ENCODE measurements around the gene GPR45. TPM values are rescaled to one million over a fixed set of nuclear protein-coding genes. Genes with fewer than 3 reads are reported as not detected.
"Not testable (repeated sequence)": the region's sequence is repeated elsewhere in the genome, so short reads cannot be mapped to it uniquely, and the experiment has no call there.

The GPR45 gene
- total RNA-seq, 4 donors from 2014 or later = not detected

DNA sequence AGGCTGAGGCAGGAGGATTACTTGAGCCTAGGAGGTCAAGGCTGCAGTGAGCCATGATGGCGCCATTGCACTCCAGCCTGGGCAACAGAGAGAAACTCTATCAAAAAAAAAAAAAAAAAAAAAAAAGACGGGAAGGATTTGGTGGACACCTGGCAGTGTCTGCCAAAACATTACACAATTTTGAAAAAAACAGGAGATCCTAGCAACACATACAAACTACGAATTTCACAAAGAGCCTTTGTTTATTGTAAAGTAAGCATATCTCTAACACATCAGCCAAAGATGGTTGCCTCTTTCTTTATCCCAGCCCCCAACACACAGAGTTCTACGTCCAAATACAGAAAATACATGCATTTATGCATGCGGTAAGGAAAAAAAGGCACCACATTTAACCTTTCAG lies 7.6 kb downstream of the GPR45 start:
- no peaks in the 10 kb centered on the region for H3K9me3 ChIP-seq
- TF ChIP-seq POLR2A (IDR thresholded peaks at IDR 0.05) (no peak), CTCF (IDR thresholded peaks at IDR 0.05) (no peak)
- H3K27me3 ChIP-seq = no peaks in the 10 kb centered on the region
- H3K27ac ChIP-seq = no peak overlapping the region
- DNase-seq = no peak
- no peak overlapping the region for H3K4me3 ChIP-seq
- H3K4me1 ChIP-seq = no peaks in the 10 kb centered on the region
- no peaks in the 10 kb centered on the region for H3K36me3 ChIP-seq

- Histone ChIP-seq H3K4me1 (no peaks in the 10 kb centered on the region), H3K27ac (no peak overlapping the region), H3K9me3 (no peaks in the 10 kb centered on the region), H3K36me3 (no peaks in the 10 kb centered on the region), H3K27me3 (no peaks in the 10 kb centered on the region), H3K4me3 (no peak overlapping the region)
- TF ChIP-seq CTCF (IDR thresholded peaks at IDR 0.05) (no peak), POLR2A (IDR thresholded peaks at IDR 0.05) (no peak)
- DNase-seq = no peak
Measured at GRCh38 chr2:105249891-105250290, 8.3 kb downstream of the GPR45 start.

DNA sequence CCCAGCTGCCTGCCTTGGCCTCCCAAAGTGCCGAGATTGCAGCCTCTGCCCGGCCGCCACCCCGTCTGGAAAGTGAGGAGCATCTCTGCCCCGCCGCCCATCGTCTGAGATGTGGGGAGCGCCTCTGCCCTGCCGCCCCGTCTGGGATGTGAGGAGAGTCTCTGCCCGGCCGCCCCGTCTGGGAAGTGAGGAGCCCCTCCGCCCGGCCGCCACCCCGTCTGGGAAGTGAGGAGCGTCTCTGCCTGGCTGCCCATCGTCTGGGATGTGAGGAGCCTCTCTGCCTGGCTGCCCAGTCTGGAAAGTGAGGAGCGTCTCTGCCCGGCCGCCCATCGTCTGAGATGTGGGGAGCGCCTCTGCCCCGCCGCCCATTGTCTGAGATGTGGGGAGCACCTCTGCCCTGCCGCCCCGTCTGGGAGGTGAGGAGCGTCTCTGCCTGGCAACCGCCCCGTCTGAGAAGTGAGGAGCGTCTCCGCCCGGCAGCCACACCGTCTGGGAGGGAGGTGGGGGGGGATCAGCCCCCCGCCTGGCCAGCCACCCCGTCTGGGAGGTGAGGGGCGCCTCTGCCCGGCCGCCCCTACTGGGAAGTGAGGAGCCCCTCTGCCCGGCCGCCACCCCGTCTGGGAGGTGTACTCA lies 9.6 kb downstream of the GPR45 start:
- not testable (repeated sequence) for DNase-seq, H3K36me3 ChIP-seq, H3K27me3 ChIP-seq, H3K4me3 ChIP-seq, H3K9me3 ChIP-seq, H3K4me1 ChIP-seq, H3K27ac ChIP-seq

- Histone ChIP-seq H3K4me1 (no peaks in the 10 kb centered on the region), H3K36me3 (no peaks in the 10 kb centered on the region), H3K27ac (no peak overlapping the region), H3K4me3 (no peak overlapping the region), H3K9me3 (no peaks in the 10 kb centered on the region), H3K27me3 (no peaks in the 10 kb centered on the region)
- no peak for TF ChIP-seq POLR2A (IDR thresholded peaks at IDR 0.05)
- no peak for TF ChIP-seq CTCF (IDR thresholded peaks at IDR 0.05)
- DNase-seq = no peak
Measured at GRCh38 chr2:105252271-105252670, 10.7 kb downstream of the GPR45 start.

GRCh38 chr2:105254531-105255210 lies 13.1 kb downstream of the GPR45 start:
- no peak overlapping the region for H3K27ac ChIP-seq
- H3K36me3 ChIP-seq = no peaks in the 10 kb centered on the region
- H3K4me3 ChIP-seq = no peak overlapping the region
- H3K4me1 ChIP-seq = no peaks in the 10 kb centered on the region
- no peaks in the 10 kb centered on the region for H3K9me3 ChIP-seq
- DNase-seq = no peak
- TF ChIP-seq CTCF (IDR thresholded peaks at IDR 0.05) (no peak), POLR2A (IDR thresholded peaks at IDR 0.05) (no peak)
- H3K27me3 ChIP-seq = no peaks in the 10 kb centered on the region

DNA sequence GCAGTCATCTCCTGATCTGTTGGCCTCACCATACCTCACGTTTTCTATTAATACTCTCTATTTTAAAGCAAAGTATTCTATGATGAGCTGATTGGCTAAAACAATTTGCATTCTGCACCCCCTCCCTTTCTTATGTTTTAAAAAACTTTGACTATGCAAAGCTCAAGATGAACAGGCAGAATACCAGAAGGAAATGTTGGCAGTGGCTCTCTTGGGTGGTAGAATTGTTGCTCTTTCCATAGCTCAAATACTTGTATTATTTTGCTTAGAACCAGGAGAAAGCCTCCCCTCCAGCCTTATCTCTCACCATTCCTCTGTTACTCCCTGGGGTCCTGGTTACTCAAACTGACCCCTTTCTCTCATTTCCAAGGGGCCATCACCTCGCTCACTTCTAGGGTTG lies 14.4 kb downstream of the GPR45 start:
- Histone ChIP-seq H3K27ac (no peak overlapping the region), H3K9me3 (no peaks in the 10 kb centered on the region), H3K27me3 (no peaks in the 10 kb centered on the region), H3K4me1 (no peaks in the 10 kb centered on the region), H3K4me3 (no peak overlapping the region), H3K36me3 (no peaks in the 10 kb centered on the region)
- DNase-seq = no peak
- no peak for TF ChIP-seq POLR2A (IDR thresholded peaks at IDR 0.05)
- TF ChIP-seq CTCF (IDR thresholded peaks at IDR 0.05) = no peak

Measured in Peyer's patch (tissue), 4 donors.